HG02798 (cell line): ENCODE results near the gene DPP4.
"Not testable (repeated sequence)": the region's sequence is repeated elsewhere in the genome, so short reads cannot be mapped to it uniquely, and the experiment has no call there.

Source experiments
- ATAC-seq: cut with Tn5 transposase; IDR thresholded peaks from one replicate; pipeline ENCODE4 v1.9.1; 2021; ENCODE audit warnings: mild to moderate bottlenecking; ENCODE audit not compliant: unreplicated experiment, poor library complexity

The DPP4 gene

DNA sequence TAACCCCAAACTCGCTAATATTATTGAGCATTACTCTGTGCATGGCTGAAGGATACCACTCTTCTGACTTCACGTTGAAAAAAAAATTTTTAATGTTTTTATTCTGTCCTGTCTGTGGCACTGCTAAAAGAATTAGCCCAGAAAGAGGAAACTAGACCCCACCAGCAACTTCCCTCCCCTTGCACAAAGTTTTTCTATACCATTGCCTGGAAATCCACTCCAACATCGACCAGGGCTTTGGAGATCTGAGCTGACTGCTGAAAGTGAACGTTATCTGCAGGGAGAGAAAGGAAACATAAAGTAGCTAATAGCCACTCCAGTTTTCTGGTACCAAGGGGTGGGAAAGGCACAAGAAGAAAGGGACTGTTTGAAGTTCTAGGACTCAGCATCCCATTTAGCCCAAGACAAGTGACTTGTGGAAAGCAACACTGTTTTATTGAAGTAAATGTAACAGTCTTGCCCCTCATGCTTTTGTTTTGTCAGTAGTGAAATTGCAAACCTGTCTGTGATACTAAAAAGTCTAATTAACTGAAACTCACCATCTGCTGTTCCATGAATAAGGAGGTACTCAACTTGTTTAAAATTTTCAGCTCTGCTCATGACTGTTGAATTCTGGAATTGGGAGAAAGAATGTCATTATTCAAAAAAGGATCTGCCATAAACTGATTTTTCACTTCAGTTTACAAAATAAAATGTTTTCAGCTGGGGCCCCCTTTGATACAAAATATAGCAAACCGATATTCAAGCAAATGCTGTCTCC, 79.1 kb downstream of the DPP4 start:
- ATAC-seq: no peak

DNA sequence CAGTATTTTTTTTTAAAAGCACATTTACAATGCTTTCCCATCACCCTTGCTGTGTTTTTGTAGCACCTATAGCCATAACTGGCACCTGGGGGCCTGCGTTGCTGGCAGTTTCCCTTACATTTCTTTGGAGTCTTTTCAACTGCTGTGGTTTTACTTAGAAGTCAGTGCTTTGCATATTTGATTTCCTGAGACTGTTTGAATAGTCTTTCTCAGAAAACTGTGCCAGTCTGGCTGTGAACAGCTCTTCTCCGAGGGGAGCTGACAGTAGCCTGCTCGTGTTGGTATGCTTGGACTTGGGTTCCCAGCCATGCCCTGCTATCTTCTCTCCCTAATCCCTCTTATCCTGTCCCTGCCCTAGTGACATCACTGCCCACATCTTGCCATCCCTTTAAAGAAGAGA, 81.5 kb downstream of the DPP4 start:
- peak; percentile 73 for ATAC-seq

DNA sequence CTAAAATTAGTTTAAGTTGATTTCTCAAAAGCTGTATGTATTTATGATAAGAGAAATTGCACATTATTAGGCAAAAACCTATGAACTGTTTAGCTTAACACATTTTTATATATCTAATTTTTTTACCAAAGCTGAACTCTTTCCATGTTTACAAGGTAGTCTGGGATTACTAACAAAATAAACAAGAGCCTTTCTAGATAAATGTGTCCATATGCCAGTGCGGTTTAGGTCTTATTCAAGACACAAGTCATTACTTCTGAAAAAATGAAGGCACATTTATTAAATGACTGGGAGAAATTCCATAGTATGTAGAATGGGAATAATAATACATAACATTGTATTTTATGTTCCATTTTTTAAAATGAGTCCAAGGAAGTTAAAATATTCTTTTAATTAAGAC, 82.0 kb downstream of the DPP4 start:
- ATAC-seq: no peak

DNA sequence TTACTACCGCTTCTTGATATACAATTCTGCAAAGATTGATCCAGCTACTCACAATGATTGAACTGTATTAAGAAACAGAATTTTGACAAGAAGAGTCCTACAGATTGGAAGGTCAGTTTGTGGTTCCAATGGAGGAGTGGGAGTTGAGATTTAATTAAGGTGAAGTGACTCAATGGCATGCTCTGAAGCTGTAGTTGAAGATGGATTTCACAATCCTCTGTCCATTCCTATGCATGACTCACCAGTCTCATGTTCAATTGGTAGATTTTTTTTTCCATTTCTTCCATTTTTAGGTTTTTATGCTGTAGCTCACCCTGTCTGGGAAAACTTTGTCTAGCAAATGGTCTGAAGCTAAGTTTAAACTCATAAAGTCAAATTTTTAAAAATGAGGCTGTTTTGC, 83.3 kb downstream of the DPP4 start:
- ATAC-seq: no peak

DNA sequence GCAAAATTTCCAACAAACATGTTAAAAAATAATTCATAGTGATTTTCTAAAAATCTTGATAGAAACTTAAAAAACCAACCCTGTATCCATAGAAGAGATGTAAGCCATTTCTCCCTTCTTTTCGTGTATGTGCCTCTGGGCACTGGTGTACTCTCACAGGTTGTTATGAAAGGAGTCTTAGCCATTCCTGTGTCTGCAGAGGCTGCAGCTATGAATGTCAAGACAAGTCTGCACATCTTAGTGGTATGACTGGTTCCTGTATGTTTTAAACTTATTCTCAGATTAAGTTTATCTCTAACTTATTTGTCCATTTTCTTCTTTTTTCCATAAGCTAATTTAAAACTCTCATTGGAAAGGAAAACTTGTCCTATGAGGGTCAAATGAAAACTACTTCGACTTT, 84.0 kb downstream of the DPP4 start:
- no peak for ATAC-seq

- ATAC-seq: peak; percentile 41
These were observed 85.4 kb downstream of the DPP4 start for GRCh38 chr2:161988589-161988988.

DNA sequence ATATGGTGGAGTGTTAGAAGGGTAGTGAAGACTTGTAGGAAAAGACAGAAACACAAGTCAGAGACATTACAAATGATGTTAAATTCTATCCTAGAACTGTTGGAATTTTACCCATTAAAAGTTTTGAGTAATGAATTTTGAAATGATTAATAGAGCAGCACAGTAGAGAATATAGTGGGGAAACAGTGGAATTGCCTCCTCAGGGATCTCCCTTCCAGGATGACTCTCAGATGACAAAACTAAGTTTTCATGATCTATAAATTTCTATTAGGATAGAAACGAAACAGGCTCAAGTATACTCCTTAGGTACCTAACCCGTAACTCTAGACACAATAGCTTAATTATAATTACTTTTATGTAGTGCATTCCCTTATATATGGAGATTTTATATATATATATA, 86.7 kb downstream of the DPP4 start:
- no peak for ATAC-seq

GRCh38 chr2:161983866-161984265, 90.1 kb downstream of the DPP4 start:
- no peak for ATAC-seq

GRCh38 chr2:161983331-161983651, 90.7 kb downstream of the DPP4 start:
- no peak for ATAC-seq

DNA sequence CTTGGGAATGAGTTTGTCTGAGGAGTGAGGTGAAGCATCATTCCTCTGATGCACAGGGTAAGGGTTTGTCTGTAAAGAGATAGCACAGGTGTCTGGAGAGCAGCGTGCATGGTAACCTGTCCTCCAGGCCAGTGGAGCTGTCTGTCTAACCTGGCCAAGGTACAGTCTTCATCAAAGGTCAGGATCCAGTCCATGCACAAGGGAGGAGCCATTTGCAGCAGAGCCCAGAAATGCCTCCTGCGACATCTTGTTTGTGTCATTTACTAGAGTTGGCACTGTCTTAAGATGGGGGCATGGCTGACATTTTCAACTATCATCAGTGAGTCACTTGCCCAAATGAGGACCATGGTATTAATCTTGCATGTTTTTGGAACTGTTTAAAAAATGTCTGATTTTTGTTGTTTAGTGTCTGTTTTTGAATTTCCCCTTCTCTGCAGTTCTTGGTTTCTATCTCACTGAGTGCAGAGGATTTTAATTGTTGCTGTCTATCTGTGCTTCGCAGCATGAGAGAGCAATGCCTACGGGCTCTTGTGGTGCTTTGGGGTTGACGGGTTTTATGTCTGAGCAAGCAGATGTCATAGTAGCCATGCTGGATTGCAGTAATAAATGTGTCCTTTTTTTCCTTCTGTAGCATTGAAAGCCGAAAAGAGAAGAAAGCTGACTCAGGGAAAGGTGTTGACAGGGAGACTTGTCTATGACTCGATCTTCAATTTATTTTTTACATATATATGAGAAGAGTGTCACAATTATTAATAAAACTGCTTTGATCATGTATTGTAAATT, 91.3 kb downstream of the DPP4 start:
- no peak for ATAC-seq

DNA sequence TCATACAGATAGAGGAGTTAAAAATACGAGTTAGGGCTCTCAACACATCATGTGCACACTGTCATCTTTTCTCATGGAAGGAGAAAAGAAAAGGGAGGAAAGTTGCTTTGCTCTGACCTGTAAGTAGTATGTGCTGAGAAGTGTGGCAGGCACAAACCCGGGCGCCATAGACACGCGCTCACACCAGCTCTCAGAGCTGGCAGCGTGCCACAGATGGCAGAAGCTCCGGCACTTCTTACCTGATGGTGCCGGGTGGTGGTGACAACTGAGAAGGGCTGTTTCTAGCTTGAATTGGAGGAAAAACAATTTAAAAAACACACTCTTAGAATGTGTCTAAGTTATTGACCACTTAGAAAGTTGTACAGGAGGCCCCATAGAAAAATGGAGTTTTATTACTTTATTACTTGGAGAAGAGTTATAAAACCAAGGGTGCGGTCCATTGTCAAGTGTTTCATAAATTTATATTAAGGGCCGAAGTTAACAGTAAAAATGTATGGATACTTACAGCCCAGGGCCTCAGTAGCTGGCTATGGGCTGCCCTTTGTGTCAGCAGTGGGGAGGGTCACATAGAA, 92.2 kb downstream of the DPP4 start:
- ATAC-seq: no peak

- ATAC-seq: no peak
These were observed 93.0 kb downstream of the DPP4 start for GRCh38 chr2:161980976-161981375.

DNA sequence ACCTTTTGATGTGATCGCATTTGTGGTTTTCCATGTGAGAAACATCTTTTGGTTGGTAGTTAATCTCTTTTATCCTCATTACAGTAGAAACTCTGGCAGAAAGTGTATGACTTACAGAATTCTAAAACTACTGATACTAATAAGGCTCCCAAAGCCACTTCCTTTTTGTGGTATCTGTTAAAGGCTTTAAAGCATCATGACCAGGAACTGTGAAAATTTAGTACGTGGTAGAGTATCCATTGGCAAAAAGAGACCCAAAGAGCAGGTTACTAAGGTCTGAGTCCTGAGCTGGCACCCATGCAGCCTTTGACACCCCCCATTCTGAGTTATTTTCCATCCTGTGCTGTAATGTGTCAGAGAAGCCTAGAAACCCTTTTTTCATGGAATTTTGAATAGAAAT, 94.5 kb downstream of the DPP4 start:
- no peak for ATAC-seq

DNA sequence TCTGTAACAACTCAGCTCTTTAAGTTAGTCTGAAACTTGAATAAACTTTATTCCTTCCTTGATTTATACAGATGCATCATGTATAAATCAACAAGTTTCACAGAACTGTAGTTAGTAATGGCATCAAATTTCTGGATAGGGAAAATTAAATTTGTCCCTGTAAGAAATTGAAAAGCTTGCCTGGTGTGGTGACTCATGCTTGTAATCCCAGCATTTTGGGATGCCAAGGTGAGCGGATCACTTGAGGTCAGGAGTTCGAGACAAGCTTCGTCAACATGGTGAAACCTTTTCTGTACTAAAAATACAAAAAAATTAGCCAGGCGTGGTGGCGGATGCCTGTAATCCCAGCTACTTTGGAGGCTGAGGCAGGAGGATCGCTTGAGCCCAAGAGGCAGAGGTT, 96.1 kb downstream of the DPP4 start:
- not testable (repeated sequence) for ATAC-seq

DNA sequence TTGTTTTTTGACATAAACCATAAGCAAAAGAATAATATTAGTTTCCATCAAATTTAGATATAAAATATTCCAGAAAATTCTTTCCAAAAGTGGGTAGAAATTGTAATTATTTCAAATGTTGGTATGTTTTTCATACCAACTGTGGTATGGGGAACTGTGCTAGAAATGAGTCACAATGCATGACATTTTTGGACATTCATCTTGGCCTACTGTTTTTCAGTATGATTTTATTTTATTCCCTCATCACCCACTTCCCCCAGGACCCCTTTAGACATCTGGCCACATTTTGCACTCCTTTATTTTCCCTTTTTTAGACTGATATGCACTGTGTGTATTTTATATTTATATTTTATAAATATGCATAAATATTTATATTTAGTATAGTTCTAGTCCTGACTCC, 97.1 kb downstream of the DPP4 start:
- no peak for ATAC-seq

GRCh38 chr2:161976295-161976694, 97.7 kb downstream of the DPP4 start:
- ATAC-seq: no peak

GRCh38 chr2:161975813-161976160, 98.2 kb downstream of the DPP4 start:
- ATAC-seq: no peak

GRCh38 chr2:161975062-161975812, 98.8 kb downstream of the DPP4 start:
- no peak for ATAC-seq

- ATAC-seq: no peak
These were observed 99.6 kb downstream of the DPP4 start for GRCh38 chr2:161974461-161974860.

DNA sequence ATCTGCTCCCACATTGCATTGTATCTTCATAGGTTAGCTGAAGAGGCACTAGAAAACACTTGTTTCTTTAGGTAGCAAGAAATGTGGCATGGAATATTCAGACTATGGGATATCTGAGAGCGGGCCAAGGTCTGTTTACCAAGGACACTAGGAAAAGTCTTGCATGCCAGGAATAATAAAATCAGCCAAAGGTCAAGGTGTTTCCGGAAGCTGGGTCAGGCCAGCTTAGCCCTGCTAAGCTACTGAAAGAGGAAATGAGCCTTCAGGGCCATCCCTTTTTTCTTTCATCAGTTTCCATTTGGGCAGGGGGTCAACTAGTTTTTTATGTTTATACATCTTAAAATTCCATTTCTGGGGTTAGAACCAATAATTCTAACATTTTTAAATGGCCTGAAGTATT, 101.1 kb downstream of the DPP4 start:
- ATAC-seq: no peak

GRCh38 chr2:161972232-161972631, 101.8 kb downstream of the DPP4 start:
- no peak for ATAC-seq
